Activated B cell treated with CpG ODN at 0.5 μM for 24 hours (primary cell): ENCODE results near the gene WDR1. TPM values are rescaled to one million over a fixed set of nuclear protein-coding genes. Genes with fewer than 3 reads are reported as not detected.
A peak's percentile ranks its signal among the peaks of the same experiment; 100 is the strongest.

Experiments
- ATAC-seq: fragments of 200-7000 bp; cut with Tn5 transposase; one replicate; pipeline ENCODE4 v1.10.0; 2021; ENCODE audit warnings: low read depth, mild to moderate bottlenecking, moderate library complexity
- CTCF ChIA-PET: fragments of 350-600 bp; sonication (Branson Sonifier 250); formaldehyde crosslinking; loops from one replicate; lab custom pipeline; 2021; ENCODE audit warnings: antibody characterized with exemption; lab: Charles Lee
- POLR2A ChIA-PET: fragments of 350-600 bp; sonication (Branson Sonifier 250); formaldehyde crosslinking; loops from one replicate; lab custom pipeline; 2021; ENCODE audit warnings: antibody characterized with exemption; lab: Charles Lee
- DNase-seq: peaks from one replicate; pipeline ENCODE4 v3.0.0; 2022
- H3K27ac Mint-ChIP-seq: one replicate; pipeline ENCODE4 v1.8.0; 2020; ENCODE audit warnings: mixed read lengths
- H3K27me3 Mint-ChIP-seq: one replicate; pipeline ENCODE4 v1.8.0; 2021; ENCODE audit warnings: mixed read lengths
- H3K36me3 Mint-ChIP-seq: one replicate; pipeline ENCODE4 v1.8.0; 2021; ENCODE audit warnings: low read depth, mixed read lengths
- H3K4me1 Mint-ChIP-seq: one replicate; pipeline ENCODE4 v1.8.0; 2021; ENCODE audit warnings: mixed read lengths
- H3K4me3 Mint-ChIP-seq: one replicate; pipeline ENCODE4 v1.8.0; 2020; ENCODE audit warnings: mild to moderate bottlenecking, mixed read lengths
- H3K9me3 Mint-ChIP-seq: one replicate; pipeline ENCODE4 v1.8.0; 2020; ENCODE audit warnings: mixed read lengths
- intact Hi-C: fragments of 100-400 bp; cut with micrococcal nuclease; formaldehyde crosslinking; loops from one replicate; pipeline ENCODE4 v1.15.1; 2024
- total RNA-seq: library from RNA; stranded (reverse); gene quantifications from 2 replicates; pipeline ENCODE4 v1.2.3, GENCODE V29; 2022
- TF ChIP-seq, protein P1 (sequence below): fragments of 200-600 bp; IDR thresholded peaks from one replicate; pipeline ENCODE4 v1.8.0; 2022; ENCODE audit warnings: antibody characterized with exemption, mild to moderate bottlenecking

The WDR1 gene
- total RNA-seq, 1 donor from 2014 or later, result 337 TPM

DNA sequence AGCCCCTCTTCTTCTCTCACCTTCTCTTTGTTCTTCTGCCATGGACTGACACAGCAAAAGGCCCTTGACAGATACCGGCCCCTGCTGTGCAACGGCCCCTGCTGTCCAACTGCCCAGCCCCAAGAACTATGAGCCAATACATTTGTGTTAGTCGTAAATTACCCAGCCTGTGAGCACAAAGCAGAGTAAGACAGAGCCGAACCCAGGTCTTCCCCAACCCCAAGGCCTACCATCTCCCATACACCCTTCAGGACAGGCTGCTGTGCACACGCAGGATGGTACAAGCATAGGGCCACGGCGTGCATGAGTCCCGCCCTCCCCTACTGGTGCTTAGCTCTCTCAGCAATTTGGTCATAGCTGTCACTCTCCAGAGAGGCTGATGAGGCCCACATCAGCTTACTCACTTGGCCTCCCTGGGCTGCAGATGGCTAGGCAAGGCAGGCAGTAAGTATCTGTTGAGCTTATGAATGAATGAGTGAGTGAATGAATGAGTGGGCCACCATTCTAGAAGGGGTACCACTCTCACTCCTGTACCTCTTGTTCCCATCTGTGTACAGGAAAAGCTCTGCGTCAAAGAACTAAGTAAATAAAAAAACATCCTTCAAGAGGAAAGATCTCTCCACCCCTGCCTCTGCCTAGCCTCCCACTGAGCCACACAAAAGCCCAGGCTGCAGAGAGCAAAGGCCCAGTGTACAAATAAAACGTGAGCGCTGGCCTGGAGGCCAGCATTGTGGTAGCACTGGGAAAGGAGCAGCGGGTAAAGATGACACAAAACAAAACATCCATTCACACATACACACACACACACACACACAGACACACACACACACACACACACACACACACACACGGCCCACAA, 13.9 kb downstream of the WDR1 start:
- Mint-ChIP-seq H3K27ac (no peak overlapping the region), H3K9me3 (no peaks in the 10 kb centered on the region), H3K36me3 (peaks cover 76% of the 10 kb centered on the region), H3K4me3 (no peak overlapping the region), H3K4me1 (peaks cover 61% of the 10 kb centered on the region), H3K27me3 (no peaks in the 10 kb centered on the region)
- TF ChIP-seq, protein P1, sequence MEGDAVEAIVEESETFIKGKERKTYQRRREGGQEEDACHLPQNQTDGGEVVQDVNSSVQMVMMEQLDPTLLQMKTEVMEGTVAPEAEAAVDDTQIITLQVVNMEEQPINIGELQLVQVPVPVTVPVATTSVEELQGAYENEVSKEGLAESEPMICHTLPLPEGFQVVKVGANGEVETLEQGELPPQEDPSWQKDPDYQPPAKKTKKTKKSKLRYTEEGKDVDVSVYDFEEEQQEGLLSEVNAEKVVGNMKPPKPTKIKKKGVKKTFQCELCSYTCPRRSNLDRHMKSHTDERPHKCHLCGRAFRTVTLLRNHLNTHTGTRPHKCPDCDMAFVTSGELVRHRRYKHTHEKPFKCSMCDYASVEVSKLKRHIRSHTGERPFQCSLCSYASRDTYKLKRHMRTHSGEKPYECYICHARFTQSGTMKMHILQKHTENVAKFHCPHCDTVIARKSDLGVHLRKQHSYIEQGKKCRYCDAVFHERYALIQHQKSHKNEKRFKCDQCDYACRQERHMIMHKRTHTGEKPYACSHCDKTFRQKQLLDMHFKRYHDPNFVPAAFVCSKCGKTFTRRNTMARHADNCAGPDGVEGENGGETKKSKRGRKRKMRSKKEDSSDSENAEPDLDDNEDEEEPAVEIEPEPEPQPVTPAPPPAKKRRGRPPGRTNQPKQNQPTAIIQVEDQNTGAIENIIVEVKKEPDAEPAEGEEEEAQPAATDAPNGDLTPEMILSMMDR, result no peak
- intact Hi-C loops, result no loop called here
- ATAC-seq (no peak), DNase-seq (no peak)
- ChIA-PET CTCF (no interaction called here), POLR2A (interaction anchor here (3.2 kb wide), 1 partner anchor 15 kb away, joined by 20 read pairs; the partner anchor contains the start of gene WDR1)

DNA sequence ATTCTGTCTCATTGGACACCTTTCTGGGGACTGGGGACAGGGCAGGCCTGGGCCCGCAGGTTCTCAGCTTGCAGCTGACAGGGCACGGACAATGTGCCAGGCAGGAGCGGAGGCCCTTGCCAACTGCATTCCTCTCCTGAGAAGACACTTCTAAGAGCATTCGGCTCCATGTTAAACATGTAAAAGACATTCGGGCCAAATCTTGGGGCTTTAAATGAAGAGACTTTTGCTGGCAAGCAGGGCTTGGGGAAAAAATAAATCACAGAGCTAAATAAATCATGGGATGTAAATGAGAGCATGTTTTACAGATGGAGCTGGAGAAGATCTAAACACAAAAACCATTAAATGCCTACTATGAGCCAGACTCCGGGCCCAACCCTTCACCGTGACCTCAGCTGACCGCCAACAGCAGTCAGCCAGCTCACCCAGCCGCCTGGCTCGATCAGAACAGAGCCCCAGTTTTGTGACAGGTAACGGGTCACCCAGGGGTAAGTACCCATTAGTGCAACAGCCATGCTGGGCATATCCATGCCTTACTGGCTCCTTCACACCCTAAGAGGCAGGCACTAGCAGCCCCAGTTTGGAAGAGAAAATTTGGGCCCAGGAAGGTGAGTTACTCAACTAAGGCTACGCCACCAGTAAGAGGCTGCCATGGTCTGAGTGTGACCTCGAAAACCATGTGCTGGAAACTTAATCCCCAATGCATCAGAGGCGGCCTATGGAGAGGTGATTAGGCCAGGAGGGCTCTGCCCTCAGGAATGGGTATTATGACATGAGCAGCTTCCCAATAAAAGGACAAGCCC, 14.7 kb downstream of the WDR1 start:
- Mint-ChIP-seq H3K27me3 (no peaks in the 10 kb centered on the region), H3K4me1 (peaks cover 55% of the 10 kb centered on the region), H3K4me3 (no peak overlapping the region), H3K36me3 (peaks cover 78% of the 10 kb centered on the region), H3K27ac (no peak overlapping the region), H3K9me3 (no peaks in the 10 kb centered on the region)
- CTCF ChIA-PET, result no interaction called here
- ATAC-seq (no peak), DNase-seq (no peak)
- TF ChIP-seq, protein P1, result no peak
- POLR2A ChIA-PET, result interaction anchor here (3.2 kb wide), 1 partner anchor 16 kb away, joined by 20 read pairs; the partner anchor contains the start of gene WDR1
- intact Hi-C loops, result no loop called here

DNA sequence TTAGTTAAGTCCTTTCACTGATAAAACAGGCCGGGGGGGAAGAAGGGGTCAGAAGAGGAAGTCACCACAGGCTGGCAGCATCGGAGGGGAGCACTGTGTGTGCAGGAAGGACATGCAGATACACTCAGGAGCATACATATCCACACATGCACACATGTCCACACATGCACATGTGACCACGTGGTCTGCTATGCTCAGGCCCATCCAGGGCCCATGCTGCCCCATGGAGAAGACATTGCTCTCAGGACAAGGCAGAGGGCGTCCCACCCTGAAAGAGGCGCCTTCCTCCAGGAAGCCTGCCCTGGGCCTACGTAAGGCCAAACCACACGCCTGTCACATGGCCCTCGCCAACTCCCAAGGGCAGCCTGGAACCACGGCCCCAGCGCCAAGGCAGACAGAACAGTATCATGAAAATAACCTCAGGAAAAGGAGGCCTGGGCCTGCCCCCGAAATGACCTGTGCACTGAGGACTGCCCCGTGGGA, 15.8 kb downstream of the WDR1 start:
- Mint-ChIP-seq H3K9me3 (no peaks in the 10 kb centered on the region), H3K27ac (no peak overlapping the region), H3K4me3 (no peak overlapping the region), H3K4me1 (peaks cover 54% of the 10 kb centered on the region), H3K36me3 (peaks cover 82% of the 10 kb centered on the region), H3K27me3 (no peaks in the 10 kb centered on the region)
- intact Hi-C loops, result no loop called here
- CTCF ChIA-PET, result no interaction called here
- TF ChIP-seq, protein P1, result no peak
- POLR2A ChIA-PET, result interaction anchor here (1.7 kb wide), 1 partner anchor 17 kb away, joined by 9 read pairs; the partner anchor contains the start of gene WDR1
- DNase-seq, result no peak
- peak; percentile 45 for ATAC-seq

DNA sequence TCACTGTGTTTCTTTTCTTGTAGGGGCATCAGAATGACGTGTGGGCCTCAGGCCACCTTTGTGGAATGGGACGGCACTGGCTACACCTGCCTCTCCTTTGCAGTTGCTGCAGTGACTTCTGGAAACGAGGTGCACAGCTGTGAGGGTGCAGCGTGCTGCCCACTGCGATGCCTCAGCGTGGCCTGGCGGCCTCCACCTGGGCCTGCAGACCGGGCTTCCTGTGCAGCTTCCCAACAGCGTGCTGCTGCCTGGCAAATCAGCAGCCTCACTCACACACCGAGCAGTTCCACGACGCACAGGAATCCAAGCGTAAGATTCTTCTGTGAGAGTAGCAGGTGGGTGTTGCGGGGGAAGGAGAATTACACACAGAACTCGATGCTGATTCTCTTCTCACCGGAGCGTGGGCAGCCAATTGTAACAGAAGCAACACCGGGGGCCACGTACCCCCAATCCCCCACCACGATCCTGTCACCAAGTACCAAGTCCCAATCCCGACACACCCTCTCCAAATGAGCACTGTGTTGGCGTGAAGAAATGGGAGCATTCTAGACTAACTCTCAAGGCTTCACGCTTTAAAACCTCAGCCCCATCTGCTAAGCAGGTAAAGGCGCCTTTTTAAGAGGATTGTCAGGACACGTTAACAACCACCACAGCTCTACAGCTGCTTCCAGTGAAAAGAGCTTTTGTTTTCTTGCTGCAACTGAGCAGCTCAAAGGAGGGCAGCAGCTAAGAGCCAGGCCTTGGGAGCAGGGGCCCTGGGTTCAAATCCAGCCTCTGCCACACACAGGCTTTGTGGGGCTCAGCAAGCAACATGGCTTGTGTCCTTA, 16.9 kb downstream of the WDR1 start:
- intact Hi-C loops, result no loop called here
- ATAC-seq (no peak), DNase-seq (no peak)
- Mint-ChIP-seq H3K27ac (no peak overlapping the region), H3K4me1 (peaks cover 52% of the 10 kb centered on the region), H3K9me3 (no peaks in the 10 kb centered on the region), H3K4me3 (no peak overlapping the region), H3K27me3 (no peaks in the 10 kb centered on the region), H3K36me3 (peaks cover 82% of the 10 kb centered on the region)
- CTCF ChIA-PET, result no interaction called here
- POLR2A ChIA-PET, result interaction anchor here (1.7 kb wide), 1 partner anchor 18 kb away, joined by 9 read pairs; the partner anchor contains the start of gene WDR1
- TF ChIP-seq, protein P1, result no peak
